Activated CD8-positive, alpha-beta memory T cell treated with anti-CD3 and anti-CD28 coated beads for 36 hours (primary cell): ENCODE data around the gene PHF20. TPM values are rescaled to one million over a fixed set of nuclear protein-coding genes. Genes with fewer than 3 reads are reported as not detected.

Experiments
- CTCF ChIA-PET: fragments of 350-600 bp; sonication (Branson Sonifier 250); formaldehyde crosslinking; loops from one replicate; lab custom pipeline; 2021; ENCODE audit warnings: antibody characterized with exemption; lab: Charles Lee
- POLR2A ChIA-PET: fragments of 350-600 bp; sonication (Branson Sonifier 250); formaldehyde crosslinking; loops from one replicate; lab custom pipeline; 2021; ENCODE audit warnings: antibody characterized with exemption; lab: Charles Lee
- total RNA-seq, 2 experiments: library from RNA; stranded (reverse); gene quantifications; one replicate each; pipeline ENCODE4 v1.2.3, GENCODE V29; 2021

Gene PHF20
- total RNA-seq, 2 experiments from 2014 or later: 55.9 to 57.3 TPM

DNA sequence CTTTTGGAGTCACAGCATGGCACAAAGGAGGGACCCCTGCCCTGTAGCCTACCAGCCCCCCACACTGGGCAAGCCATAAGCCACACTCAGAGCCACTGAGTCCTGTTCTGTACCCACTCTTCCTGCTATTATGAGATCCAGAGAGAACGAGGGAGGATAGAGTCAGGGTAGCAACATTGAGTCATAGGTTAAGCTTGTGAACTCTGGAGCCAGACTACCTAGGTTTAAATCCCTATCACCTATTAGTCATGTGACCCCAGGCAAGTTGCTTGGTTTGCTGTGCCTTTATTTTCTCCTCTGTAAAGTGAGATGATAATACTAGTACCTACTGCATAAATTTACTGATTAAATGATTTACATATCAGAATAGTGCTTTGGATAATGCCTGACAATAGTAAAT is 197.1 kb downstream of the PHF20 start:
- ChIA-PET POLR2A (interaction anchor here (0.6 kb wide), 1 partner anchor 522 kb away, joined by 5 read pairs; no protein-coding TSS in a partner anchor), CTCF (no interaction called here)

- CTCF ChIA-PET: no interaction called here
- POLR2A ChIA-PET: no interaction called here
Measured at GRCh38 chr20:35971981-35972380, 200.2 kb downstream of the PHF20 start.

GRCh38 chr20:35972462-35972861 is 200.6 kb downstream of the PHF20 start:
- POLR2A ChIA-PET: no interaction called here
- CTCF ChIA-PET: no interaction called here

DNA sequence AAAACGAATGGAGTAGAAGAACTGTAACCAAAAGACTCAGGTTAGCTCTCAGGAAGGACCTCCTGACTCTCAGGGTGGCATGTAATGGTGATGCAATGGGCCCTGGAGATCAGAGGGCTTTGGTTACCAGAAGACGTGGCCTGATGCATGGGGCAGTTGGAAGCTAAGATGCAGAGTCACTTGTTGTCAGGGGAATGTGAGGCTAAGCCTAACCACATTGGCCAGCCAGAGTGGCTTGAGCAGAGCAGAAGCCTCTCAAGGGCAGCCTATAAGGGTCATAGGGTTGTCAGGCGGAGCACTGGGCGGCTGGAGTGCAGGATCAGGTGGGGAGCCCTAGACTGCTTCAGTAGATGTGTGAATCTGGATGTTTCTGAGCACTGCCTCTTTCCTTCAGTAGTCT is 202.4 kb downstream of the PHF20 start:
- POLR2A ChIA-PET: no interaction called here
- CTCF ChIA-PET: no interaction called here

DNA sequence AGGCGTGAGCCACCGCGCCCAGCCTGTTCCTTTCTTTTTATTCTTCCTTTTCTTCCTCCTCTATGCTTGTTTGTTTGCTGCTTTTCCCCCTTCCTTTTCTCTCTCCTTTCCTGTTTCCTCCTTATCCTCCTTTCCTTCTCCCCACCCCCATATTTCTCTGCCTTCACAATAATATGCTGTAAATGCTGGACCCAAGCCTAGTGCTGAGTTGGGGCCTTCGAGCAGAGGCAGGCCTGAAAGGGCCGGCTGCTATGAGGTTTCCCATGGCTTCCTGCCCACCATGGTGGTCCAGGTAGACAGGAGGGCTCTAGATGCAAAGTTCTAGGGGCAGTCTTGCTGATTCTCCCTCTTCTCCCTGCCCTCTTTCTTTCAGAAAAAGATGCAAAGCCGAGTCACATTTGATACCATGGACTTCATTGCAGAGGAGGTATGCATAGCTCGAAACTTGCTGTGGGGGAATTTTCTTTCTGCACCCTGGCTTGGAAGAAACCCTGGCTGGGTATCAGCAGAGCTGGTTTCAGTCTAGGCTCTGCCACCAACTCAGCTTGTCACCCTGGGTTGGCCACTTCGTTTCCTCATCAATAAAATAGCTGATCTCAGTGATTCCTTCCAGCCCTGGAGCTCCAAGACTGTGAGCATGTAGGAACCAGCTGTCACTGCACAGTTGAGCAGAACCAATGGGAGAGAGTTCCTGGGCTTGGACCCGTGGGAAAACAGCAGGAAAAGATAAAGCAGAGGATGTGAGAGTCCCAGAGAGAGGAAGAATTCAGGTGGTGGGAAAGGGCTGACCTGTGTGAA is 204.0 kb downstream of the PHF20 start:
- ChIA-PET CTCF (interaction anchor here (0.6 kb wide), 1 partner anchor 24 kb away, joined by 3 read pairs; no protein-coding TSS in a partner anchor), POLR2A (no interaction called here)

- ChIA-PET CTCF (no interaction called here), POLR2A (no interaction called here)
Measured at GRCh38 chr20:35978041-35978513, 206.3 kb downstream of the PHF20 start.

- ChIA-PET CTCF (no interaction called here), POLR2A (no interaction called here)
Measured at GRCh38 chr20:35979544-35979943, 207.7 kb downstream of the PHF20 start.

DNA sequence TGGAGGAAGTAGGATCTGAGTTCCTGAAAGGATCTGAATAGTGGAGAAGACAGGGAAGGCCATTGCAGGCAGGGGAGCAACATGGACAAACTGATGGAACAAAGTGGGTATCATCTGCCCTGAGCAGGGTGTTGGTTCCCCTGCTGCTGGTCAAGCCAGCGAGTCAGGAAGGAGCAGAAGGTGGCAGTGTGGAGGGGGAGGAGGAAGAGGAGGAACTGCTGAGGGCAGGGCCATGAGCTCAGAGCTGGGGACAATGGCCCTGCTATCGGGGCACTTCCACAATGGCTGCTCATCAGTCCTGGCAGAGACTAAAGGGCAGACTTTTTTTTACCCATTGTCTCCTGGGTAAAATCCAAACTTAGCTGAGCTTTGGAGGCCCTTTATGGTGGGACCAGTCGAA is 210.2 kb downstream of the PHF20 start:
- ChIA-PET POLR2A (no interaction called here), CTCF (interaction anchor here (1.1 kb wide), 1 partner anchor 11 kb away, joined by 3 read pairs; no protein-coding TSS in a partner anchor)

GRCh38 chr20:35984382-35984781 is 212.6 kb downstream of the PHF20 start:
- POLR2A ChIA-PET: no interaction called here
- CTCF ChIA-PET: interaction anchor here (0.6 to 1.7 kb wide), 2 partner anchors 11 to 1715 kb away, joined by 3 to 5 read pairs; no protein-coding TSS in a partner anchor

GRCh38 chr20:35985806-35986205 is 214.0 kb downstream of the PHF20 start:
- CTCF ChIA-PET: no interaction called here
- POLR2A ChIA-PET: no interaction called here

GRCh38 chr20:35988910-35989463 is 217.2 kb downstream of the PHF20 start:
- CTCF ChIA-PET: interaction anchor here (1.2 kb wide), 1 partner anchor 144 kb away, joined by 3 read pairs; no protein-coding TSS in a partner anchor
- POLR2A ChIA-PET: no interaction called here

GRCh38 chr20:35991142-35991771 is 219.4 kb downstream of the PHF20 start:
- POLR2A ChIA-PET: interaction anchor here (0.6 kb wide), 1 partner anchor 138 kb away, joined by 3 read pairs; no protein-coding TSS in a partner anchor
- CTCF ChIA-PET: interaction anchor here (0.6 to 5.2 kb wide), 6 partner anchors 63 to 211 kb away, joined by 3 to 69 read pairs (median 4); no protein-coding TSS in a partner anchor

DNA sequence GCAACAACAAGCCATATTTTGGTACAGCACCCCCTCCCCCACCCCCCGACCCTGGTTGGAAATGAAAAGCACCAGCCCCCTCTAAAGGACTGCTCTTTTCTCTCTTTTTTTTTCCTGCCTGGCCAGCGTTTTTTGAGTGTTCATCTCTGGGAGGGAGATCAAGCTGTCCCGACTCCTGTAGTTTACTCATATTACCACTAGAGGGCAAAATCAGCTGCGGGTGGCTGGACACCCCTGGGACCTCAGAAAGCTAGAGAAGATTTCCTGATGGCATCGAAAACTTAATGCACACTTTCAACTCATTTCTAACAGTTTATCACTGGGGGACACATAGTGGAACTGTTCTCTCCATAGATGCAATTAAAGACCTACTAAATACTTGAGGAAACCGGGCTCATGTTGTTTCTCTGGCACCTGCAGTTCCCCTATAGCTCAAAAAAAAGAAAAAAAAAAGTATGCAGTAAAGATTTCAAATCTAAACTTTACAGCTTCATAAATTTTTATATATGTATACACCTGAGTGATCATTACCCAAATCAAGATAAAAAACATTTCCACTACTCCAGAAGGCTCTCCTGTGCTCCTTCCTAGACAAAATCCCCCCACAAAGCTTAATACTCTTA is 221.0 kb downstream of the PHF20 start:
- ChIA-PET POLR2A (interaction anchor here (0.8 kb wide), 1 partner anchor 39 kb away, joined by 3 read pairs; no protein-coding TSS in a partner anchor), CTCF (interaction anchor here (0.6 to 5.2 kb wide), 23 partner anchors 11 to 1183 kb away, joined by 3 to 69 read pairs (median 4); partner anchors contain the start of gene SCAND1)

DNA sequence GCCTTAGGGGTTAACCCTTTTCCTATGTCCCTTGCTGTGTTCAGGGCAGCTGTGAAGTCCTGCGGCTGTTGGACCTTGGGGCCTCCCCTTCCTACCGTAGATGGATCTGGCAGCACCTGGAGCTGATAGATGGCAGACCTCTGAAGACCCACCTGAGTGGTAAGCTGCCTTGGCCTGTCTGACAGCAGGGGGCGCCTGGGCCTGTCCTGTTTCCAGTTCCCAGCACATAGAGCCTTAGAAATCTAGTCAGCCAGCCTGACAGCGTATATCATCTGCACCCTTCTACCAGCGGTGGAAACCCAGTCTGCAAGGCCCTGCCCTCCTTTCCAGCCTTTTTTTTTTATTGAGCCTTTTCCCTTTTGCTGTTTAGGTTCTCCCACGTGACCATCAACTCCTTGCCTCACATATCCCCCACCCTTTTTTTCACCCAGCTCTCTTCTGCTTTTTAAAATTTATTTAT is 223.2 kb downstream of the PHF20 start:
- POLR2A ChIA-PET: interaction anchor here (0.7 kb wide), 1 partner anchor 263 kb away, joined by 3 read pairs; no protein-coding TSS in a partner anchor
- CTCF ChIA-PET: interaction anchor here (0.5 to 5.2 kb wide), 10 partner anchors 11 to 396 kb away, joined by 3 to 69 read pairs (median 4); no protein-coding TSS in a partner anchor

DNA sequence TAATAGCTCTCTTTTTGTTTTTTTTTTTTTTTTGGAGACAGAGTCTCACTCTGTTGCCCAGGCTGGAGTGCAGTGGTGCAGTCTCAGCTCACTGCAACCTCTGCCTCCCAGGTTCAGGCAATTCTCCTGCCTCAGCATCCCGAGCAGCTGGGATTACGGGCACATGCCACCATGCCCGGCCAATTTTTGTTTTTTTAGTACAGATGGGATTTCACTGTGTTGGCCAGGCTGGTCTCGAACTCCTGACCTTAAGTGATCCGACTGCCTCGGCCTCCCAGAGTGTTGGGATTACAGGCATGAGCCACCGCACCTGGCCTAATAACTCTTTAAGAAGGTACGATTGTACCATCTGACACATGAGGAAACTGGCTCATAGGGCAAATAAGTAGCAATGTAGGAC is 224.7 kb downstream of the PHF20 start:
- CTCF ChIA-PET: interaction anchor here (0.5 to 5.2 kb wide), 2 partner anchors 142 to 294 kb away, joined by 3 to 69 read pairs; no protein-coding TSS in a partner anchor
- POLR2A ChIA-PET: interaction anchor here (0.6 kb wide), 1 partner anchor 67 kb away, joined by 3 read pairs; no protein-coding TSS in a partner anchor
